NCI-H2171 (cell line): ENCODE measurements around the gene ANKS1A.
"Not testable (repeated sequence)": the region's sequence is repeated elsewhere in the genome, so short reads cannot be mapped to it uniquely, and the experiment has no call there.

ENCODE experiments used
- DNase-seq: peaks from one replicate; lab custom pipeline; 2025; lab: John Stamatoyannopoulos, UW

ANKS1A gene

DNA sequence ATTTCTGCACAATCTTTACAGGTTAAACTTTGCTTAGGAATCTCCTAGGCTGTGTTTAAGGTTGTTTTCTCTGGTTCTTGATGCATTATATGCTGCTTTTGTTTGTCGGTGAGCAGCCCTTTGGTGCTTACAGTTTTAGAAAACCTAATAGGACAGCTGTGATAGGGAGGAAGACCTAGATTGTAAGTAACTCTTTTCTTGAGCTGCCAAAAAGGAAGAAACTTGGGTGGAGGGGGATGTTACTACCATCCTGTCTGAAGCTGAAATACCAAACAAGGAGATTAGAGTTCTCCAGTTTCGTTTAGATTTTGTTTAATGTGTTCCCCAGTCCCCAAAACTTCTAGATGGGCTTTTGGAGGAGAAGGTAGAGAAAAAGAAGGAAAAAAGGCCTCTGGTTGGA, 72.0 kb downstream of the ANKS1A start:
- DNase-seq: no peak

DNA sequence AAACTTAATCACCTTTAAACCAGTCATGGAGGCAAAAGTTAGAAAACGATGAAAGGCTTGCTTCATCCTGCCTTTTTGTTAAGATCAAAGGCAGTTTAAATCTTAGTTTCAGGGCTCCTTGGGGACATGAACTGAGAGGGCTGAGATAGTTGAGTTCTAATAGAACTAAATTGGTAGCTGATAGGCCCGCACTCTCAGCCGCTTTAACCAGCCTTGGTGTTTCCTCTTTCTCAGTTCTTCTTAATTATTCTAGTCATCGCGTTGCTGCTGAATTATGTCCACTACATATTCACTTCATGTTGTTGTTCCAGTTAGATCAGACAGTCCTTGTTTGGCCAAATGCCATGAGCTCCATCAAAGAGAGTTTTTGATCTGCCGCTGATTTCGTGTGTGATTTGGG, 72.5 kb downstream of the ANKS1A start:
- DNase-seq: no peak

DNA sequence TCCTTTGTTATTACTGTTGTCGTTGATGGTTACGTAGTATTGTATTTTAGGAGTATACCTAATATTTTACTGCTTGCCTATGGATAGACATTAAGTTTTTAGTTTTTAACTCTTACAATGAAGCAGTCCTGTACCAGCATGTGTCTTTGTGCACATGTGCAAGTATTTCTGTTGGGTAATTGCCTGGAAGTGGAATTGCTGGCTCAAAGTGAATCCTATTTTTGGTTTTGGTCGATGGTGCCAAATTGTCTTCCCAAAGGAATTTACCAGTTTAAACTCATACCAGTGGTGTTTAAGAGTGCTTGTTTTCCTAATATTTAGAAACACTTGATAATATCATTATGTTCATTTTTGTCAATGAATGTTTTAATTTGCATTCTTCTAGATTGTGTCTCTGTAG, 75.5 kb downstream of the ANKS1A start:
- no peak for DNase-seq

DNA sequence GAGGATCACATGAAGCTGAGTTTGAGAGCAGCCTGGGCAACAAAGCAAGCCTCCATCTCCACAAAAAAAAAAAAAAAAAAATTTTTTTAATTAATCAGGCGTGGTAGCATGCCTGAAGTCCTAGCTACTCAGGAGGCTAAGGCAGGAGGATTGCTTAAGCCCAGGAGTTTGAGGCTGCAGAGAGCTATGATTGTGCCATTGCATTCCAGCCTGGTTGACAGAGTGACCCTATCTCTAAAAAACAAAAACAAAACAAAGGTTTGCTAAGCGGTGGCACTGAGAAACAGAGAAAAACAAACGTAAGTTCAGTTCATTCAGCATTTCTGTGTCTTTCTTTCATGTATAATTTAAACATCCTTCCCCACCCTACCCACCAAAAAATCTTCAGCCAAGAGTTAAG, 78.4 kb downstream of the ANKS1A start:
- DNase-seq: no peak

DNA sequence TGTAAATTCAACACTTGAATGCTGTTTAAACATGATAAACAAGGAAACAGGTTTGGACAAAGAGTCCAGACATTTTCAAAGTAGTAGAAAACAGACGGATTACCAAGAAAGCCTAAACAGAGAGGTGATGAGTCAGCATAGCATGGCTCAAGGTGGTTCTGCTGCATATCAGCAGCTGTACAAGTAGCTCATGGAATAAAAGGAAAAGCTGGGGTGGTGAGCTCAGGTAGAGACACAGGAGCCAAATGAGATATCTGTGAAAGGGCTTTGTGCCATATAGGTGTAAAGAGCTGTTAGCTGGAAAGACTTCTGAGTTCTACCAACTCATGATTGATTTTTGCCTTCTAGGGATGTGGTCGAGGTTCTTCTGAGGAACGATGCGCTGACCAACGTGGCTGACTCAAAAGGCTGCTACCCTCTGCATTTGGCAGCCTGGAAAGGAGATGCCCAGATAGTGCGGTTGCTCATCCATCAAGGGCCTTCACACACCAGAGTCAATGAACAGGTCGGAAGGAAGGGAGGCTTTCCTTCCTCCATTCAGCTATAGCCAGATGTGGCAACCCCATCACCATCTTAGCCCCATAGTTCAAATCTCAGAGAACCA, 80.7 kb downstream of the ANKS1A start:
- no peak for DNase-seq

DNA sequence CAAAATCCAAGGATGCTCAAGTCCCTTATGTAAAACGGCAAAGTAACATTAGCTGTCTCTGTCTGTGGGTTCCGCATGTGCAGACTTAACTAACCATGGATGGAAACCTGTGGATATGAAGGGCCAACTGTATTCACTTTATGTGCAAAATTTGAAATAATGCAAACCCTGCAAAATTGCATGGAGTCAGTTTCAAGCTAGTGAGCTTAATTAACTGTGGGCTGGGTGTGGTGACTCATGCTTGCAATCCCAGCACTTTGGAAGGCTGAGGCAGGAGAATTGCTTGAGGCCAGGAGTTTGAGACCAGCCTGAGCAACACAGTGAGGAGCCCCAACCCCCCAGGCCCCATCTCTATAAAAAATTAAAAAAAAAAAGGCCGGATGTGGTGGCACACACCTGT, 81.4 kb downstream of the ANKS1A start:
- no peak for DNase-seq

DNA sequence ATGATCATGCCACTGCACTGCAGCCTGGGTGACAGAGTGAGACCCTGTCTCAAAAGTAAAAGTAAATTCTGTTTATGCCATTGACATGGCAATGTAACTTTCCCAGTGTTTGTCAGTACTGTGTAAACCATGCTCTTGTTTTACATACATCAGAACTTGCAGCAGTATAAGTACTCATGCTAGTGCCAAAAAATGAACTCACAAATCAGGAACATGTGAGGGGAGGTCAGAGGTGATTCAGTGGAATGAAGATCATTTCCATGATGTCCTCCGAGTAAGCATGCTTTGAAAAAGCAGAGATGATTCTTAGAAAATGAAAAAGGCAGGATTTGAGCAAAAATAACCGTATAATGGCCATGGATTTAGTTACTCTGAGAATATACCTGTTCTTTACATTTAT, 81.9 kb downstream of the ANKS1A start:
- DNase-seq: no peak

DNA sequence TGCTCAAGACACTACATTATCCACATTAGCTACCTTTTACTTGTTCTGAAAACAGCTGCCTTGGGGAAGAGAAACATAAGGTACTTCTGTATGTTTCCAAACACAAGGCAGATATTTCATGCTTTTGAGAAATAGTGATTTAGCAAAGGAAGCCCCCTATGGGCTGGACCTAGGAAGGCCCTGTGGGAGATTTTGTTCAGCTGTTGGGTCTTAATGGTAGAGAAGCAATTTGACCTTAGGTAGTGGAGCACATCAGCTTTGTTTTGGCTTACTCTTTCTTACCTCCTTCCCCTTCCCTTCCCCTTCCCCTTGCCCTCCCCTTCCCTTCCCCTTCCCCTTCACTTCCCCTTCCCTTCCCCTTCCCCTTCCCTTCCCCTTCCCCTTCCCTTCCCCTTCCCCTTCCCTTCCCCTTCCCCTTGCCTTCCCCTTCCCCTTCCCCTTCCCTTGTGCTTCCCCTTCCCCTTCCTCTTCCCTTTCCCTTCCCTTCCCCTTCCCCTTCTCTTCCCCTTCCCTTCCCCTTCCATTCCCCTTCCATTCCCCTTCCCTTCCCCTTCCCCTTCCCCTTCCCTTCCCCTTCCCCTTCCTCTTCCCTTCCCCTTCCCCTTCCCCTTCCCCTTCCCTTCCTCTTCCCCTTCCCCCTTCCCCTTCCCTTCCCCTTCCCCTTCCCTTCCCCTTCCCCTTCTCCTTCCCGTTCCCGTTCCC, 84.6 kb downstream of the ANKS1A start:
- no peak for DNase-seq

DNA sequence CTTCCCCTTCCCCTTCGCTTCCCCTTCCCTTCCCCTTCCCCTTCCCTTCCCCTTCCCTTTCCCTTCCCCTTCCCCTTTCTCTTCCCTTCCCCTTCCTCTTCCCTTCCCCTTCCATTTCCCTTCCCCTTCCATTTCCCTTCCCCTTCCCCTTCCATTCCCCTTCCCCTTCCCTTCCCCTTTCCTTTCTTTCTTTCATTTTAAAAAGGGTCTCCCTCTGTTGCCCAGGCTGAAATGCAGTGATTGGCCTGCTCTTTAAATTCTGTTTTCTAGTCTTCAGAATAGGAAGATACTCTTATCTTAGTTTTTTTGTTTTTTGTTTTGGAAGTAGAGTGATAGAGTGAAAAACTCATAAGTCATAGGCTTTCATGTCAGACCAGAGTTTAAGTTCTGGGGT, 85.2 kb downstream of the ANKS1A start:
- DNase-seq: no peak

DNA sequence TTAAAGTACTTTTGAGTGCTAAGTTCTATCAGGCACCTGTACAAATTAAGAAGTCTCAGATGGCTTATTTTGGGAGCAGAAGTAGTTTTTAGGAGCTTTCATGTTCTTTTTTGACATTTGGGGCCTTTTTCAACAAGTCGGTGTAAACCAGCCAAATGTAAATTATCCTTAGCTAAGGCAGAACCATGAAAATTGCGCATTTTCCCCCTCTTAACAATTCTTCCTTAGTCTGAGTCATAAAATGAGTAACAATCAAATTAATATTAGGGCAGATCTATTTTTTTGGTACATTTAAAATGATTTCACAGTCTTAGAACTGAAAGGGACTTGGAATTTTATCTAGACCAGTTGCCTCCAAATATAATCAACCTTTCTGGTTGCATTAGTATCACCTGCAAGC, 87.2 kb downstream of the ANKS1A start:
- DNase-seq: no peak

DNA sequence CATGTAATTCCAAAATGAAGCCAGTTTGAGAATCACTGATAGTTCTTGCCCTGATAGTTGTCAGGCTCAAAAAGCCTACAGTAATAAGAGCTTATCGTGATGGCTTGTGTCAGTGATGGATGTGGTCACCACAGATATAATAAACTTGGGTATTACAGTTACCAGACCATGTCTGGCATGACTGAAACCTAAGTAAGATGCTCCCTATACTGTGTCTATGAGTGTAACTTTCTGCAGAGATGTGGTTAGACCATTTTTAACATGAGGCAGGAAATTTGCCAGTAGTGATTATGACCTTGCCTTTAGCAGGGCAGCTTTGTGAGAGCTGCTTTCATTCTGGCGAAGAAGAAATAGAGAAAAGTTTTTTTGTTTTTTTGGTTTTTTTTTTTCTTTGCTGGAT, 90.2 kb downstream of the ANKS1A start:
- no peak for DNase-seq

DNA sequence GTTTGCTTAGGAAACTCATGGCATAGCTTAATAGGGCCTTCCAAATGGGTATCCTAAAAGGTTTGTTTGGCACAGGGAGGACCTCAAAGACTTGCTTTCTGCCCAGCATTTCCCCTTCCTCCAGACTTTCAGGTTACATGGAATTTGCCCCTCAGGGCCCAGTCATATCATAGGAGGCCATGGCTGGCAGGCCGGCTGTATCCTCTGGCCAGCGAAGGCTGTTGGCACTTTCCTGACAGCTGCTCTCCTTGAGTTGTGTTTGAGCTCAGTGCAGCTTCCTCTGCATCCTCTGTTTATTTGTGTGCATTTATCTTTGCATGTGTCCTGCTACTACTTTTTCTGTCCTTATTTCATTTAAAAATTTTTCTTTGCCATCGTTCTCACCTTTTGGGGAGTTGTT, 90.9 kb downstream of the ANKS1A start:
- DNase-seq: no peak

DNA sequence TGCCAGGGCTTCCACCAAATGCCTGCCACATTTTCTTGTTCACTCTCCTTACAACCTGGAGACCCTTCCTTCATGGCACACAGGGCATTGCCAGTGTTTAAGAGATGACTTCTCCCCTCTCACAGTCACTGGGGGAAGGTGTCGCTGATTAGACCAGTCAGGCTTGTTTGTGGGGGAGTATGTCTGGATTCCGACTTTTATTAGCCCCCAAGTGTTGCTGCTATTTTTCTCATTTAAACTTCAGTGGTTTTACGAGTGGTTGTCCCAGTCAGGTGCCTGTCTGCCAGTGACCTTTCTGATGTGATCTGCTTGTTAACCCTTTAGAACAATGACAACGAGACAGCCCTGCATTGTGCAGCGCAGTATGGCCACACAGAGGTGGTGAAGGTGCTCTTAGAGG, 92.3 kb downstream of the ANKS1A start:
- no peak for DNase-seq

DNA sequence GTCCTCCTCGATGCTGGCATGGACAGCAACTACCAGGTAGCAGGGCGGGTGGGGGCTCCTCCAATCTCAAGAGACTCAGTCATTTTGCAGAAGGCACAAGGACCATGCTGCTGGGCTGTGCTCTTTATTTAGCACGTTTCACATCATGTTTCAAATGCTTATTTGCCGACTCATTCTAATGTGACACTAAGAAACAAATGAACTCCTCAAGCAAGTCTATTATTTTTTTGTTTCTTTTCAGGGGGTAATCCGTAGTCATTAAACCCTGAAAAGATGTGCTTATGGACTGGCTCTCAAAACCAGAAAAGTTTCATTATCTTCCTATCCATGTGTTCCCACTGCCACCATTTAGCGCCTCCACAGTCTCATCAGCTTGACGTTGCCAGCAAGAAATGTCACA, 92.9 kb downstream of the ANKS1A start:
- no peak for DNase-seq

DNA sequence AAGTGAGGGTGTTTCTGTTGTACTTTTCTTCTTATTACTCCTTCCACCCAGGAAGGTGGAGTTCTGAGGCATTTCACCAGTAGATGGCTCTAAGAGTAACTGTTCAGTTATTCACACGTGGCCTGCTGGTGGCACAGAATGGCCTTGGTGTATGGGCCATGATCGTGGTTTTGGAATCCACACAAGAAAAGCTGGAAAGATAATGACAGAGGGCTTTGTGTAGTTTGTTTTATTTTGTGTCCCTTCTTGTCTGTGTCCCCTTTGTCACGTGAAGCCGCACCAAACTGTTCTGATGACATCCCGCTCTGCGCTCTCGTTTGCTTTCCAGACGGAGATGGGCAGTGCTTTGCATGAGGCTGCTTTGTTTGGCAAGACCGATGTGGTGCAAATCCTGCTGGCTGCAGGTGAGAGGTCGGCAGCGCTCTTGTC, 93.4 kb downstream of the ANKS1A start:
- no peak for DNase-seq

DNA sequence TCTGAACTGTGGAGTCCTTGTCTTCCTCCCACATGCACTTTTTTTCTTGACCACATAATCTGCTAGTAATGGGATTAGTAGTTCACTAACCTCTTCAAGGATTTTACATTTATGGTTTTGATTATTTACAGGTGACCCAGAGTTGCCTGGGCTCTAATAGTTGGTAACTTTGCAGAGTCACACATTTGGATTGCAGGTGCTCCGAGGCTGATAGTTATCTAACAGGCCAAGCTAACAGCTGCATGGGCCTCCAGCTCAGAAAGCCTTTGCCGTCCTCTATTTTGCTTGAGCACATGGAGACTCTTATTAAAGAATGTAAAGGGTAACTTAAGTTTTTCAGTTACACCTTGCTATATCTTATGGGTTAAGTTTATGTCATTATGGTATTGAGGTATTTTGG, 95.4 kb downstream of the ANKS1A start:
- no peak for DNase-seq

DNA sequence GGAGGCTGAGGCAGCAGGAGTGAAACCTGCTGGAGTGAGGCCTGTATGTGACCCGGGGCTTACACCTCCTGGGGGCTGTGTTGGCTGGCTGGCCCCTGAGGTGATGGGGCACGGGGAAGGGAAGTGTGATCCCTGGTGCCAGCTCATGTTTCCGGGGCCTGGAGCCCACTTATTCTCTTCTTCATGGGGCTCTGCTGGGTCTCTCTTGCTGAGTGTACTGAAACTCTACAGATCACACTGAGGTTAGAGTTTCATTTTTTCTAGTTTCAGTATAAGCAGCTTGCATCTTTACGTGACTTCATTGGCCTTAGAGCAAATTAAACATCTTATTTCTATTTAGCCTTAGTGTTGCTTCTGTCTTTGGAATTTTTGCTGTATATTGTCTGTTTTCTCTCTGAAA, 96.2 kb downstream of the ANKS1A start:
- DNase-seq: no peak

DNA sequence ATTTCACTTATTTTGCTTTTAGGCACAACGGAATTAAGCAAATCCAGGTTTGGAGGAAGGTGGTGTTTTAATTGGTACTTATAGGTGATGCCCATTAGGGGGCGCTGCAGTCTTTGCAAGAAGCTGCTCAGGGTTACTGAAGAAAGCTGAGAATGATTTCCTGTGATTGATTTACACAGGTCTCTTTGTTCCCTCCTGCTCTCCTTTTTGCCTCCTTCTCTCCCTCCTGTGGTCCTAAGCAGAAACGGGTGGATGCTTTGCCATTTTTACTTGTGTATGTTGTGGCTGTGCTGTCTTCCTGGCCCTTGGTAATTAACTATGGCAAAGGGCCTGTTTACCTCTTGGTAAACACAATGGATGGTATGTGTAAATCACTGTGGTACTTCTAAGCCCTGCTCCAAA, 97.8 kb downstream of the ANKS1A start:
- peak; percentile 47 for DNase-seq

DNA sequence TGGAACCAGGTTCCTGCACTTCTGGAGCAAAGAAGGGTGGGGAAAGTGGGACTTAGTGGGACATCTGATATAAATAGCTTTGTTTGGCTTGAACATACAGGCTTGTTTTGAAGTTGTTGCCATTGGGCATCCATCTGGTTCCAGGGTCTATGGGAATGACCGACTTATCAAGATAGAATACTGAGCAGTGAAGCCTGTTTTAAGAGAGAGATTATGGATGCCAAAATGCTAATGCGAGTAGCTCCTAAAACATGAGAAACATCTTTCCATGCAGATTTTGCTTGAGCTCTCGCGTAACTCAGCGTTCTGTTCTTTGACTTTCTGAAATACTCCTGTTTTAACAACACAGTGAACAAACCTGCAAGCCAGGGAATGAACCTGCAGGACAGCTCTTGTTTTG, 98.5 kb downstream of the ANKS1A start:
- DNase-seq: no peak

DNA sequence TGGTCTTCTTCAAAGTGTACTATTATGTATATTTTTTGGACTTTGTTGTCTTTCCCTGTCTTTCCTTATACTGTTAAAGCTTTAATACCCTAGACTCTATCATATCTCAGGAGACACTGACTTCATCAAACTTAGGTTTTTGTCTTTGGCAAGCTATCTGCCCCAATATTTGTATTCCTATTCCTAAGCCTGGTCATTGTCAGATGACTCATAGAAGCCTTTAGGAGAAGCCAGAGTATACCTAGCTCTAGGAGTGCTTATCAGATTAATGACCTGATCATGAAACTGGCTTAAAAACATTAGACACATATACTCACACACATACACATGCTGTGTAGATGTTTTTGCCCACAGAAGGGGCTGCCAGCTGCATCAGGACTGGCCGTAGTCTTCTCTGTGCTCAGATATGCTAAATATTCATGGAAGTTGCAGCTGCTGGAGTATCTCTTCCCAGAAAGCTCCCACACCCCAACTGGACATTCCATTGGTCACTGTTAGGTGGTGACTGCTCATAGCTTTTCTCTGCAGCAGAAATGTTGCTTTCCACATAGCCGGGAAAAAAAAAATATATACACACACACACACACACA, 102.0 kb downstream of the ANKS1A start:
- no peak for DNase-seq

DNA sequence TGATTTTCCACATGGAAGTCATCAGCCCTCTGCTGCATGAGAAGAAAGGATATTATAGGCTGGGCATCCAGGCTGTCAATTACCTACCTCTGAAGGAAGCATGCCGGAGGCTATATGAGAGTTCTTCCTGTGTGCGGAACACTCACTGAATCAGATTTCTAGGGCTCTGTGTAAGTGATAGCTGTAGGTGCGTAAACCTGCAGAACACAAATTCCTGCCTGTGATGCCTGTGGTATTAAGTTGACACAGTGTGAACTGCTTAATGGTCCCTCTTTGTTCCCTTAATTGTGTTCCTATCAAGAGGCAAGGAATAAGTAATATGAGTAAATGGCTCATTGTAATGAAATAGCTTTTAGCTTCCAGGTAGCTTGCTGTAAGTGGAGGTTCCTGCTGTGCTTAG, 103.3 kb downstream of the ANKS1A start:
- no peak for DNase-seq

DNA sequence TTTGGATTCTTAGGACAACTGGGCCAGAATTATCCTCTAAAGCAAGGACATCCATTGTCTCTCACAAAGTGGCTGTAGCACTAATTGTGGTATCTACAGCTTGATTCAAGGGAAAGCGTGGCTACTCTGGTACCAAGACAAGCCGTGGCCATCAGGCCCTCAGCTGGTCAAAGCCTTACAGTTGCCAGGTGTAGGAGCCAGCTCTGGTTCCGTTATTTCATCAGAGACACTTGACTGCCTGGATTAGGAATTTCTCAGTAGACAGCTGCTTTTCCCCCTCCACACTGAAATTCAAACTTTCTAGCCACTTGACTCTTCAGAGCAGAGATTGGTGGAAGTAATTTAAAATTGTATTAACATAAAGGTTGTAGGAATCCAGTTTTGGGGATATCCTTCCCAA, 104.2 kb downstream of the ANKS1A start:
- no peak for DNase-seq

DNA sequence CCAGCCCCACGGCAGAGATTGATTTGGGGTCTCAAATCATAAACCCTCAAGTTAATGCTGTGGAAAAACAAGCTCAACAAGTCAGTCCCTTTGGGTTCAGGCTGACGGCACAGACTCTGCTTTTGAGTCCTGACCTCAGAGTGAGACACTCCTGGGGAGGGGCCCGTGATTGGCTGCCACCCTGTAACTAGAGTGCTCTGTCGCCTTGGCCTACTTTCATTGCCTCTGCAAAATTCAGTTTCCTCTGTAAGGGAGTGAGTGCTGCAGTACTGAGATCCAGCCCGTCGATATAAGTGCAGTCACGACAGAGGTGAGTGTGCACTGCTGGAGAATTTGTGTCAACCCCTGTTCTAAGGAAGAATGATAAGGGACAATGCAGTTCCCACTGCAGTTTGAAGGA, 105.6 kb downstream of the ANKS1A start:
- no peak for DNase-seq

DNA sequence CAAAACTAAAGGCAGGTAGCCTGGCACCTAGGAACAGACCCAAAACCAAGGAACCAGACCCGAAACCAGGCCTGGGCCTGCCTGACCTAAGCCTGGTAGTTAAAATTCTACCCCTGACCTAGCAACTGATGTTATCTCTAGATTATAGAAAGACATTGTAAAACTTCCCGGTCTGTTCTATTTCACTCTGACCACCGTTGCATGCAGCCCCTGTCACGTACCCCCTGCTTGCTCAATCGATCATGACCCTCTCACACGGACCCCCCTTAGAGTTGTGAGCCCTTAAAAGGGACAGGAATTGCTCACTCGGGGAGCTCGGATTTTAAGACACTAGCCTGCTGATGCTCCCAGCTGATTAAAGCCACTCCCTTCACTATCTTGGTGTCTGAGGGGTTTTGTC, 109.4 kb downstream of the ANKS1A start:
- not testable (repeated sequence) for DNase-seq
